Choroid plexus epithelial cell (primary cell): ENCODE data around the gene ADAMTS14.

ENCODE experiments used
- DNase-seq: peaks from one replicate; pipeline ENCODE4 v3.0.0-alpha.2; 2010; ENCODE audit warnings: low read depth
- H3K4me3 ChIP-seq: 2 replicates; pipeline ENCODE4 v1.5.1; 2011; ENCODE audit warnings: low read depth, mild to moderate bottlenecking, control low read depth, low read length, moderate library complexity
- CTCF ChIP-seq: conservative IDR thresholded peaks from 2 replicates; pipeline ENCODE4 v1.5.1; 2011; ENCODE audit warnings: low read depth, mild to moderate bottlenecking, control low read depth, inconsistent platforms, low read length, moderate library complexity

ADAMTS14 gene

DNA sequence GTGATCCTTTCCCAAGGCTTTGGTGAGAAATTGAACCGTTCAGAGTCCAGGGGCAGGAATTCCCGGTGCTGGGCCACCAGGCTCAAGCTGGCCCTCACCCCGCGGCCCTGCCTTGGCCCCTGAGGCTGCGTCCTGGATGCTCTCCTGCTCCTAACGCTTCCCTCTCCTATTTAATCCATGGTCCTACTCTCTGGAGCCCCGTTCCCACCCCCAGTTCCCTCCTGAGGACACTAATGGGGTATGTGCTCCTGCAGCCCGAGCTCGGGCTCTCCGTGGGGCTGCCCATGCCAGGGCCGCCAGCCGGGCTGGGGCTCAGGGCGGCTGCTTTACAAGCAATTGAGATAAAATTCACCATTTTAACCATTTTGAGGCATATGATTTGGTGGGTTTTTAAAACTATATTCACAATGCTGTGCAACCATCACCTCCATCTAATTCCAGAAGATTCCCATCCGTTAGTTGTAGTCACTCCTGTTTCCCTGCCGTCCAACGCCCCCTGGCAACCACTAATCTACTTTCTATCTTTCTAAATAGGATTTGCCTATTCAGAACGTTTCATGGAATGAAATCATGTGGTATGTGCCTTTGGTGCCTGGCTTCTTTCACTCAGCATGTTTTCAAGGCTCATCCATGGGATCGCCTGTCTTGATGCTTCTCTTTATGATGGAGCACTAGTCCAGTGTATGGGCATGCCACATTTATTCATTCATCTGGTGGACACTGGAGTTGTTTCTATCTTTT lies 33.0 kb downstream of the ADAMTS14 start:
- H3K4me3 ChIP-seq: no peak overlapping the region
- no peak for DNase-seq
- TF ChIP-seq CTCF: no peak

GRCh38 chr10:70711177-70711576 lies 38.9 kb downstream of the ADAMTS14 start:
- H3K4me3 ChIP-seq: no peak overlapping the region
- no peak for DNase-seq
- no peak for TF ChIP-seq CTCF

- no peak for DNase-seq
- H3K4me3 ChIP-seq: no peak overlapping the region
- TF ChIP-seq CTCF: no peak
Observed at GRCh38 chr10:70711911-70712310, 39.6 kb downstream of the ADAMTS14 start.

DNA sequence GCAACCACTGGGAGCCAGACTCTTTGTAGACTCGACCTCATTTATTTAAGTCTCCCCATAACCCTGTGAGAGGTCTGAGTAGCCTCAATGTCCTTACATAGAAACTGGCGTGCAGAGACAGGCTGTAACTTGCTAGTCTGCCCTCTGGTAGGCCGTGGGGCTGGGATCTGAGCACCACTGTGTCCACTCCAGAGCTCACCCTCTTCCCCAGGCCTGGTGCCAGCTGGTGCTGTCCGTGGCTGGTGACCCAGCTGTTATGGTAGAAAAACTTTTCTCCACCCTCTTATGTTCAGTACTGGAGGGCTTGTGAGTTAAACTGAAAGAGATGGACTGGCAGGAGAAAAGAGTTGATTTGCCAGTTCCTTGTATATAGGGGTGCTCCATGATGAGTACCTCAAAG lies 41.9 kb downstream of the ADAMTS14 start:
- H3K4me3 ChIP-seq: no peak overlapping the region
- DNase-seq: no peak
- TF ChIP-seq CTCF: no peak

- DNase-seq: no peak
- H3K4me3 ChIP-seq: no peak overlapping the region
- no peak for TF ChIP-seq CTCF
Observed at GRCh38 chr10:70714951-70715350, 42.6 kb downstream of the ADAMTS14 start.

DNA sequence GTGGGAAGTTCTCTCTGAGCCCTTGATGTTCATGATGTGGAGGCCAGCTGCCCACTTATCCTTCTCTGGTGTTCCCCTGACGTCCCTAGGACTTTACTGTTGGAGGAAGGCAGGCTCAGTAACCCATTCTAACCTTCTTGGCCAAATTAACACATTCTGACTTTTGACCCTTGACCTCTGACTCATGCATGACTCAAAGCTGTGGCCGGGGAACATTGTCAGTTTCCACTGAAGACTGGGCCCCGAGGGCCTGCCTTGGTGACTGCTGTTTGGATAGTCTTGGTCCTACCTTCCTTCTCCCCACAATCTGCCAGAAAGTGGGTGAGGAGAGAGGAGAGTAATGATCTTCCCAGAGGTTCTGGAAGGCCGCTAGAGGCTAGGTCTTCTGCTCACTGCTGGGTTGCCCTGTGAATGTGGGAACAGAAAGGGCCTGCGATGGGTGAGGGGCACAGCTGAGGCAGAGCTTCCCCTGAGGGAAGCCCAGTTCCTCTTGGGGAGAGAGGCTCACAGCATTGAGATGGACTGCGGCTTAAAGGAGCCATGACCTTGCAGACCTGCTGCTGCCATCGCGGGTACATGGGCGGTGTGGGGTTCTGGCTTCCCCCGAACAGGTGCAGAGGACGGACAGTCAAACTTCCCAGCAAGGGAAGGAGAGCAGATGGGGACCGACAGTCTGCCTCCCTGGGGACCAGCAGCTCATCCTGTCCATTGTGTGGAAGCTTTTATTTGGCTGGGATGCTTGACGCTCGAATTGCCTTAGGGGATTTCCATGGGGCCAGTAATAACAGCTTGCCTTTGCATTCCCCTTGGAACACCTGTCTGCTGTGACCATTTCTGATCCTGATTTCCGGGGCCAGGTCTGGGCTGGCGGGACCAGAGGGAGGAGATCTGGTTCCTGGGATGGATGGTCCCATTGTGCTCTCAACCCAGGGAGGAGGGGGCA lies 43.8 kb downstream of the ADAMTS14 start:
- H3K4me3 ChIP-seq: no peak overlapping the region
- no peak for TF ChIP-seq CTCF
- peak; percentile 50 for DNase-seq
